K562 (cell line): Measurements from ENCODE around the gene CLK3. TPM values are rescaled to one million over a fixed set of nuclear protein-coding genes. Genes with fewer than 3 reads are reported as not detected.

ENCODE experiments used
- ARID1B ChIP-seq: fragments of 450-650 bp; IDR thresholded peaks from 2 replicates; pipeline ENCODE4 v1.6.1; 2016; ENCODE audit warnings: antibody characterized with exemption, mild to moderate bottlenecking, inconsistent platforms
- ATF7 ChIP-seq: fragments of 450-650 bp; IDR thresholded peaks from 2 replicates; pipeline ENCODE4 v1.7.1; 2014; ENCODE audit warnings: mild to moderate bottlenecking, moderate library complexity
- CBFA2T3 ChIP-seq: fragments of 450-650 bp; IDR thresholded peaks from 2 replicates; pipeline ENCODE4 v1.6.1; 2017
- CC2D1A ChIP-seq: fragments of 450-650 bp; IDR thresholded peaks from 2 replicates; pipeline ENCODE4 v1.6.1; 2017; ENCODE audit warnings: mild to moderate bottlenecking
- E4F1 ChIP-seq: fragments of 250-450 bp; sonication (Bioruptor Pico); IDR thresholded peaks from 2 replicates; pipeline ENCODE4 v1.5.0; 2021; ENCODE audit warnings: mild to moderate bottlenecking, borderline replicate concordance
- EHMT2 ChIP-seq: fragments of 450-650 bp; IDR thresholded peaks from 2 replicates; pipeline ENCODE4 v1.6.1; 2018; ENCODE audit warnings: antibody characterized with exemption
- GATAD2A ChIP-seq: fragments of 450-650 bp; IDR thresholded peaks from 2 replicates; pipeline ENCODE4 v1.6.1; 2017
- HSF4 ChIP-seq: fragments of 250-450 bp; sonication (Bioruptor Pico); IDR thresholded peaks from 2 replicates; pipeline ENCODE4 v2.1.2; 2022; ENCODE audit warnings: mild to moderate bottlenecking, moderate library complexity, borderline replicate concordance
- L3MBTL2 ChIP-seq: fragments of 450-650 bp; IDR thresholded peaks from 2 replicates; pipeline ENCODE4 v1.6.1; 2016; ENCODE audit warnings: mild to moderate bottlenecking, moderate library complexity
- PREB ChIP-seq: sonication (generic); formaldehyde crosslinking; IDR thresholded peaks from 2 replicates; pipeline ENCODE4 v1.8.1; 2023; ENCODE audit warnings: mild to moderate bottlenecking, missing genetic modification reagents
- RBBP5 ChIP-seq: fragments of 200-600 bp; sonication (generic); IDR thresholded peaks from 2 replicates; pipeline ENCODE4 v1.6.1; 2012; ENCODE audit warnings: borderline replicate concordance, mild to moderate bottlenecking, low read length, control low read depth, inconsistent platforms; ENCODE audit not compliant: insufficient read depth, poor library complexity, severe bottlenecking
- RNF2 ChIP-seq: sonication (generic); IDR thresholded peaks from 2 replicates; pipeline ENCODE4 v1.6.1; 2016
- SMARCA5 ChIP-seq: fragments of 450-650 bp; IDR thresholded peaks from 2 replicates; pipeline ENCODE4 v1.6.1; 2016
- ZC3H8 ChIP-seq: fragments of 450-650 bp; IDR thresholded peaks from 2 replicates; pipeline ENCODE4 v1.6.1; 2017
- ZKSCAN1 ChIP-seq: fragments of 150-350 bp; IDR thresholded peaks from 2 replicates; pipeline ENCODE4 v1.6.1; 2016; ENCODE audit warnings: low read depth, low read length
- ZNF134 ChIP-seq: fragments of 250-450 bp; sonication (Bioruptor Pico); conservative IDR thresholded peaks from 2 replicates; pipeline ENCODE4 v1.4.0; 2020
- ZNF197 ChIP-seq: fragments of 200-800 bp; sonication (Bioruptor generic); IDR thresholded peaks from 2 replicates; pipeline ENCODE4 v1.6.1; 2016; ENCODE audit warnings: low read depth, missing genetic modification characterization, missing compliant biosample characterization
- ZNF408 ChIP-seq: fragments of 250-450 bp; sonication (Bioruptor Pico); IDR thresholded peaks from 2 replicates; pipeline ENCODE4 v1.4.0; 2020; ENCODE audit warnings: low read depth, mild to moderate bottlenecking, moderate library complexity
- ZSCAN32 ChIP-seq: fragments of 450-650 bp; formaldehyde crosslinking; IDR thresholded peaks from 2 replicates; pipeline ENCODE4 v1.4.0; 2020; ENCODE audit warnings: mild to moderate bottlenecking, moderate library complexity
- polyA plus RNA-seq, 8 experiments: library from polyadenylated mRNA; depleted of rRNA in 4 of 8; stranded (reverse) in 5 of 8; unstranded in 3 of 8; fragments of >200 nt; fragmentation: Nextera tagmentation in 2 of 8; fragmentation: Illumina TruSeq in 1 of 8; extraction: Ambion mirVana in 2 of 8; extraction: Trizol in 1 of 8; gene quantifications; 2 replicates each; pipeline versions ENCODE4 v1.2.1 to v1.2.3, GENCODE V29; 2011 to 2014; ENCODE audit warnings: inconsistent platforms in 1 of 8, missing spikeins in 1 of 8
- total RNA-seq, 7 experiments: library from RNA; depleted of rRNA in 6 of 7; stranded (reverse); fragments of >200 nt in 6 of 7; fragmentation: Illumina TruSeq in 2 of 7; extraction: Trizol in 2 of 7; gene quantifications; 2 replicates each; pipeline versions ENCODE4 v1.2.1 to v1.2.3, GENCODE V29; 2011 to 2021; ENCODE audit warnings: low replicate concordance in 1 of 7
- TF ChIP-seq, protein P1 (sequence below): sonication (generic); formaldehyde crosslinking; IDR thresholded peaks from 2 replicates; pipeline ENCODE4 v1.8.0; 2022; ENCODE audit warnings: mild to moderate bottlenecking, missing genetic modification reagents
- TF ChIP-seq, protein P2 (sequence below): fragments of 200-800 bp; sonication (Bioruptor generic); IDR thresholded peaks from 2 replicates; pipeline ENCODE4 v1.6.1; 2017; ENCODE audit warnings: missing genetic modification characterization, missing compliant biosample characterization

Gene CLK3
- total and polyA plus RNA-seq, 9 of the 15 experiments (the other 6 are each of a cell fraction or from before 2014, with no cell fraction given) = 1.2 to 95.2 (median 51.7) TPM

GRCh38 chr15:74614744-74615507 lies 710 bp upstream of the CLK3 start (continued):
- TF ChIP-seq RBBP5 (no peak), HSF4 (CRISPR knock-in tag) (no peak), ZNF134 (no peak), ZNF197 (CRISPR knock-in tag) (no peak), L3MBTL2 (peak; percentile 39), ARID1B (peak; percentile 9; the same call in 1 of the 2 replicates), ZNF408 (no peak), ZC3H8 (no peak), CBFA2T3 (0 out of 2 replicates have a peak, but pooled peaks have one; percentile 14), EHMT2 (no peak), SMARCA5 (peak; percentile 94), E4F1 (CRISPR knock-in tag) (no peak), ZKSCAN1 (peak; percentile 45; the same call in 1 of the 2 replicates), CC2D1A (0 out of 2 replicates have a peak, but pooled peaks have one; percentile 25), ATF7 (peak; percentile 17), PREB (CRISPR knock-in tag) (no peak), GATAD2A (0 out of 2 replicates have a peak, but pooled peaks have one; percentile 17), RNF2 (no peak), ZSCAN32 (CRISPR knock-in tag) (0 out of 2 replicates have a peak, but pooled peaks have one; percentile 37)
- TF ChIP-seq, protein P1, sequence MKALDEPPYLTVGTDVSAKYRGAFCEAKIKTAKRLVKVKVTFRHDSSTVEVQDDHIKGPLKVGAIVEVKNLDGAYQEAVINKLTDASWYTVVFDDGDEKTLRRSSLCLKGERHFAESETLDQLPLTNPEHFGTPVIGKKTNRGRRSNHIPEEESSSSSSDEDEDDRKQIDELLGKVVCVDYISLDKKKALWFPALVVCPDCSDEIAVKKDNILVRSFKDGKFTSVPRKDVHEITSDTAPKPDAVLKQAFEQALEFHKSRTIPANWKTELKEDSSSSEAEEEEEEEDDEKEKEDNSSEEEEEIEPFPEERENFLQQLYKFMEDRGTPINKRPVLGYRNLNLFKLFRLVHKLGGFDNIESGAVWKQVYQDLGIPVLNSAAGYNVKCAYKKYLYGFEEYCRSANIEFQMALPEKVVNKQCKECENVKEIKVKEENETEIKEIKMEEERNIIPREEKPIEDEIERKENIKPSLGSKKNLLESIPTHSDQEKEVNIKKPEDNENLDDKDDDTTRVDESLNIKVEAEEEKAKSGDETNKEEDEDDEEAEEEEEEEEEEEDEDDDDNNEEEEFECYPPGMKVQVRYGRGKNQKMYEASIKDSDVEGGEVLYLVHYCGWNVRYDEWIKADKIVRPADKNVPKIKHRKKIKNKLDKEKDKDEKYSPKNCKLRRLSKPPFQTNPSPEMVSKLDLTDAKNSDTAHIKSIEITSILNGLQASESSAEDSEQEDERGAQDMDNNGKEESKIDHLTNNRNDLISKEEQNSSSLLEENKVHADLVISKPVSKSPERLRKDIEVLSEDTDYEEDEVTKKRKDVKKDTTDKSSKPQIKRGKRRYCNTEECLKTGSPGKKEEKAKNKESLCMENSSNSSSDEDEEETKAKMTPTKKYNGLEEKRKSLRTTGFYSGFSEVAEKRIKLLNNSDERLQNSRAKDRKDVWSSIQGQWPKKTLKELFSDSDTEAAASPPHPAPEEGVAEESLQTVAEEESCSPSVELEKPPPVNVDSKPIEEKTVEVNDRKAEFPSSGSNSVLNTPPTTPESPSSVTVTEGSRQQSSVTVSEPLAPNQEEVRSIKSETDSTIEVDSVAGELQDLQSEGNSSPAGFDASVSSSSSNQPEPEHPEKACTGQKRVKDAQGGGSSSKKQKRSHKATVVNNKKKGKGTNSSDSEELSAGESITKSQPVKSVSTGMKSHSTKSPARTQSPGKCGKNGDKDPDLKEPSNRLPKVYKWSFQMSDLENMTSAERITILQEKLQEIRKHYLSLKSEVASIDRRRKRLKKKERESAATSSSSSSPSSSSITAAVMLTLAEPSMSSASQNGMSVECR (CRISPR knock-in tag) = no peak
- TF ChIP-seq, protein P2, sequence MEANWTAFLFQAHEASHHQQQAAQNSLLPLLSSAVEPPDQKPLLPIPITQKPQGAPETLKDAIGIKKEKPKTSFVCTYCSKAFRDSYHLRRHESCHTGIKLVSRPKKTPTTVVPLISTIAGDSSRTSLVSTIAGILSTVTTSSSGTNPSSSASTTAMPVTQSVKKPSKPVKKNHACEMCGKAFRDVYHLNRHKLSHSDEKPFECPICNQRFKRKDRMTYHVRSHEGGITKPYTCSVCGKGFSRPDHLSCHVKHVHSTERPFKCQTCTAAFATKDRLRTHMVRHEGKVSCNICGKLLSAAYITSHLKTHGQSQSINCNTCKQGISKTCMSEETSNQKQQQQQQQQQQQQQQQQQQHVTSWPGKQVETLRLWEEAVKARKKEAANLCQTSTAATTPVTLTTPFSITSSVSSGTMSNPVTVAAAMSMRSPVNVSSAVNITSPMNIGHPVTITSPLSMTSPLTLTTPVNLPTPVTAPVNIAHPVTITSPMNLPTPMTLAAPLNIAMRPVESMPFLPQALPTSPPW (CRISPR knock-in tag) = peak; percentile 77; the same call in 1 of the 2 replicates
